WTC11 (cell line): ENCODE measurements around the gene TARBP1. TPM values are rescaled to one million over a fixed set of nuclear protein-coding genes. Genes with fewer than 3 reads are reported as not detected.

Source experiments
- ATAC-seq: fragments of 200-7000 bp; cut with Tn5 transposase; 2 replicates; pipeline ENCODE4 v1.10.0; 2021; ENCODE audit warnings: mild to moderate bottlenecking, moderate library complexity
- CTCF ChIA-PET: fragments of 300-600 bp; sonication (Branson Sonifier 250); formaldehyde crosslinking; loops from one replicate; lab custom pipeline; 2021; ENCODE audit warnings: antibody characterized with exemption; lab: Charles Lee
- POLR2A ChIA-PET: fragments of 350-600 bp; sonication (Branson Sonifier 250); formaldehyde crosslinking; loops from one replicate; lab custom pipeline; 2021; ENCODE audit warnings: antibody characterized with exemption; lab: Charles Lee
- DNase-seq: peaks from one replicate; pipeline ENCODE4 v3.0.0; 2021; ENCODE audit warnings: low spot score
- H3K27ac Mint-ChIP-seq: 2 replicates; pipeline ENCODE4 v1.8.0; 2021; ENCODE audit warnings: mixed read lengths
- H3K27me3 Mint-ChIP-seq: 2 replicates; pipeline ENCODE4 v1.8.0; 2021; ENCODE audit warnings: low read depth, mild to moderate bottlenecking, moderate library complexity, mixed read lengths
- H3K36me3 Mint-ChIP-seq: 2 replicates; pipeline ENCODE4 v1.8.0; 2021; ENCODE audit warnings: mixed read lengths
- H3K4me1 Mint-ChIP-seq: 2 replicates; pipeline ENCODE4 v1.8.0; 2022; ENCODE audit warnings: mixed read lengths
- H3K4me3 Mint-ChIP-seq: 2 replicates; pipeline ENCODE4 v1.8.0; 2021; ENCODE audit warnings: mild to moderate bottlenecking, moderate library complexity, mixed read lengths
- H3K9me3 Mint-ChIP-seq: 2 replicates; pipeline ENCODE4 v1.8.0; 2021; ENCODE audit warnings: mixed read lengths
- AR ChIP-seq: fragments of 250-450 bp; sonication (Bioruptor Pico); IDR thresholded peaks from 2 replicates; pipeline ENCODE4 v1.9.0; 2021; ENCODE audit warnings: mild to moderate bottlenecking
- CREB1 ChIP-seq: sonication (generic); formaldehyde crosslinking; IDR thresholded peaks from 2 replicates; pipeline ENCODE4 v1.8.0; 2023; ENCODE audit warnings: mild to moderate bottlenecking, missing genetic modification reagents
- ETV6 ChIP-seq: sonication (generic); formaldehyde crosslinking; IDR thresholded peaks from 2 replicates; pipeline ENCODE4 v1.8.1; 2022; ENCODE audit warnings: mild to moderate bottlenecking, missing genetic modification reagents
- MAX ChIP-seq: sonication (generic); formaldehyde crosslinking; IDR thresholded peaks from 2 replicates; pipeline ENCODE4 v1.8.0; 2022; ENCODE audit warnings: mild to moderate bottlenecking, missing genetic modification reagents
- MYBL2 ChIP-seq: sonication (generic); formaldehyde crosslinking; IDR thresholded peaks from 2 replicates; pipeline ENCODE4 v1.8.1; 2023; ENCODE audit warnings: mild to moderate bottlenecking, moderate library complexity, missing genetic modification reagents
- NR3C1 ChIP-seq: sonication (generic); formaldehyde crosslinking; conservative IDR thresholded peaks from 2 replicates; pipeline ENCODE4 v1.8.1; 2023; ENCODE audit warnings: low read depth, mild to moderate bottlenecking, missing genetic modification reagents
- PRRX2 ChIP-seq: fragments of 250-450 bp; sonication (Bioruptor Pico); IDR thresholded peaks from 2 replicates; pipeline ENCODE4 v1.8.0; 2021; ENCODE audit warnings: mild to moderate bottlenecking
- SOX15 ChIP-seq: fragments of 250-450 bp; sonication (Bioruptor Pico); IDR thresholded peaks from 2 replicates; pipeline ENCODE4 v1.9.0; 2021; ENCODE audit warnings: mild to moderate bottlenecking
- TEAD1 ChIP-seq: sonication (generic); formaldehyde crosslinking; IDR thresholded peaks from 2 replicates; pipeline ENCODE4 v1.8.0; 2022; ENCODE audit warnings: mild to moderate bottlenecking, missing genetic modification reagents
- ZNF232 ChIP-seq: sonication (generic); formaldehyde crosslinking; IDR thresholded peaks from 2 replicates; pipeline ENCODE4 v1.8.0; 2022; ENCODE audit warnings: mild to moderate bottlenecking, missing genetic modification reagents
- ZNF532 ChIP-seq: fragments of 250-450 bp; sonication (Bioruptor Pico); IDR thresholded peaks from 2 replicates; pipeline ENCODE4 v1.9.0; 2021; ENCODE audit warnings: mild to moderate bottlenecking, borderline replicate concordance
- total RNA-seq: library from RNA; stranded (reverse); gene quantifications from 3 replicates; pipeline ENCODE4 v1.2.3, GENCODE V29; 2021
- TF ChIP-seq, protein P1 (sequence below): sonication (generic); formaldehyde crosslinking; IDR thresholded peaks from 2 replicates; pipeline ENCODE4 v1.8.1; 2022; ENCODE audit warnings: mild to moderate bottlenecking, missing genetic modification reagents, moderate library complexity, borderline replicate concordance
- TF ChIP-seq, protein P2 (sequence below): sonication (generic); formaldehyde crosslinking; IDR thresholded peaks from 2 replicates; pipeline ENCODE4 v1.8.0; 2022; ENCODE audit warnings: missing genetic modification reagents
- TF ChIP-seq, protein P3 (sequence below): sonication (generic); formaldehyde crosslinking; IDR thresholded peaks from 2 replicates; pipeline ENCODE4 v1.8.1; 2023; ENCODE audit warnings: mild to moderate bottlenecking, missing genetic modification reagents, moderate library complexity
- TF ChIP-seq, protein P4 (sequence below): fragments of 200-600 bp; IDR thresholded peaks from 2 replicates; pipeline ENCODE4 v1.8.0; 2022; ENCODE audit warnings: antibody characterized with exemption

TARBP1 gene
- total RNA-seq, 1 experiment from 2014 or later: 24.0 TPM

DNA sequence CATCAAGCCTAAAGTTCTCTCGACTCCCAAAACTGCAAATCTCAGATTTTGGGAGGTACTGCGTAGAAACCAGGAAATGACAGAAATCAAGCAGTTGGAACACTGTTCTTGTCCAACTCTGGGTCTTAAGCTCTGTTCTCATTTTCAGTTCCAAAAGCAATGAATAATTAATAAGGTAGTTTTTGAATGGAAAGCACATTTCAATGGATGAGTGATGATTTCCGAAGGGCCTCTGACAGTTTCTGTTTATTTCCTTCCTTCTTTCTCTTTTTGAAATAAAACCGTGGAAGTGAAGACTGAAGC, 20.9 kb upstream of the TARBP1 start:
- Mint-ChIP-seq H3K36me3 (0 out of 2 replicates have a peak, but pooled peaks cover 4% of the 10 kb centered on the region), H3K4me3 (no peak overlapping the region), H3K27me3 (peaks cover 15% of the 10 kb centered on the region; the same call in 1 of the 2 replicates), H3K4me1 (peaks cover 57% of the 10 kb centered on the region), H3K9me3 (peaks cover 9% of the 10 kb centered on the region), H3K27ac (no peak overlapping the region)
- CTCF ChIA-PET: interaction anchor here (0.7 to 2.4 kb wide), 29 partner anchors 9 to 593 kb away, joined by 3 to 37 read pairs (median 5); no protein-coding TSS in a partner anchor
- no peak for ATAC-seq
- no peak for DNase-seq
- TF ChIP-seq CREB1 (CRISPR knock-in tag): no peak
- TF ChIP-seq PRRX2: no peak
- TF ChIP-seq, protein P1, sequence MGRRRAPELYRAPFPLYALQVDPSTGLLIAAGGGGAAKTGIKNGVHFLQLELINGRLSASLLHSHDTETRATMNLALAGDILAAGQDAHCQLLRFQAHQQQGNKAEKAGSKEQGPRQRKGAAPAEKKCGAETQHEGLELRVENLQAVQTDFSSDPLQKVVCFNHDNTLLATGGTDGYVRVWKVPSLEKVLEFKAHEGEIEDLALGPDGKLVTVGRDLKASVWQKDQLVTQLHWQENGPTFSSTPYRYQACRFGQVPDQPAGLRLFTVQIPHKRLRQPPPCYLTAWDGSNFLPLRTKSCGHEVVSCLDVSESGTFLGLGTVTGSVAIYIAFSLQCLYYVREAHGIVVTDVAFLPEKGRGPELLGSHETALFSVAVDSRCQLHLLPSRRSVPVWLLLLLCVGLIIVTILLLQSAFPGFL: no peak
- no peak for TF ChIP-seq NR3C1 (CRISPR knock-in tag)
- POLR2A ChIA-PET: interaction anchor here (0.5 to 2.1 kb wide), 2 partner anchors 110 to 582 kb away, joined by 3 to 14 read pairs; partner anchors contain the start of gene IRF2BP2

DNA sequence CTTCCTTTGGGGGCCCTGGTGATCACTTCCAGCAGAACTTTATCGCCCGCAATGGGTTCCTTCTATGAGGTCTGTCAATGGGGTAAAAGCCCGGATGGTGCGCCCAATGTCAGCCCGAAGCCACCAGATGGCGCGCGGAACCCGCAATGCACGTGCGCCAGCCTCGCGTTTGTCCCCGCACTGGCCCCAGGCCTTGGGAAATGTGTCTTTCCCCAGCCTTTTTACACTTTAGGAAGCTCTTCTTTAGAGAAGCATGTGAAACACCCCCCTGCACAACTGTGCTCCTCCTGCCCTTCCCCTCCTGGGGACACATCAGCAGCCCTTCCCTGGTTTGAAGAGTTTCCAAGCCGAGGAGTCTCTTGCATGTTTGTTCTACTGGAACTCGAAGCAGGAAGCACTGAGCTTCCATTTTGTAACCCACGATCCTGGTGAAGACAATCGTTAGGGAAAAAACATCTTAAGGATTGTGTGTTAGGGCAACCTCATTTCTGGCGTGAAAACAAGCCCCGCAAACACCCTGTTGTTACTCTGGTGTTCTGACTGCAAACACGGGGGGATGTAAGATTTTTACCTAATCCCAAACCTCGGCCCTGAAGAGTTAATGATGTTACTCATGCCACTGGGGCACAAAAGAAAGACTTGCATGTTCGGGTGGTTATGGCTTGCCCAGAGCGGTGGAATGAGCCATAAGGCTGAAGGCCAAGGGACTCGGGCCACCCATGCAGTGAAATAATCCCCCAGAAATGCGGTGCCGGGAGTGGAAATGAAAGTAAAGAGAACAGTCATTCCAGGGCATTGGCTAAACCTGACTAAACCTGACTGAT, 20.4 kb upstream of the TARBP1 start:
- no peak for TF ChIP-seq ZNF232 (CRISPR knock-in tag)
- TF ChIP-seq SOX15: no peak
- no peak for TF ChIP-seq MYBL2 (CRISPR knock-in tag)
- TF ChIP-seq, protein P2, sequence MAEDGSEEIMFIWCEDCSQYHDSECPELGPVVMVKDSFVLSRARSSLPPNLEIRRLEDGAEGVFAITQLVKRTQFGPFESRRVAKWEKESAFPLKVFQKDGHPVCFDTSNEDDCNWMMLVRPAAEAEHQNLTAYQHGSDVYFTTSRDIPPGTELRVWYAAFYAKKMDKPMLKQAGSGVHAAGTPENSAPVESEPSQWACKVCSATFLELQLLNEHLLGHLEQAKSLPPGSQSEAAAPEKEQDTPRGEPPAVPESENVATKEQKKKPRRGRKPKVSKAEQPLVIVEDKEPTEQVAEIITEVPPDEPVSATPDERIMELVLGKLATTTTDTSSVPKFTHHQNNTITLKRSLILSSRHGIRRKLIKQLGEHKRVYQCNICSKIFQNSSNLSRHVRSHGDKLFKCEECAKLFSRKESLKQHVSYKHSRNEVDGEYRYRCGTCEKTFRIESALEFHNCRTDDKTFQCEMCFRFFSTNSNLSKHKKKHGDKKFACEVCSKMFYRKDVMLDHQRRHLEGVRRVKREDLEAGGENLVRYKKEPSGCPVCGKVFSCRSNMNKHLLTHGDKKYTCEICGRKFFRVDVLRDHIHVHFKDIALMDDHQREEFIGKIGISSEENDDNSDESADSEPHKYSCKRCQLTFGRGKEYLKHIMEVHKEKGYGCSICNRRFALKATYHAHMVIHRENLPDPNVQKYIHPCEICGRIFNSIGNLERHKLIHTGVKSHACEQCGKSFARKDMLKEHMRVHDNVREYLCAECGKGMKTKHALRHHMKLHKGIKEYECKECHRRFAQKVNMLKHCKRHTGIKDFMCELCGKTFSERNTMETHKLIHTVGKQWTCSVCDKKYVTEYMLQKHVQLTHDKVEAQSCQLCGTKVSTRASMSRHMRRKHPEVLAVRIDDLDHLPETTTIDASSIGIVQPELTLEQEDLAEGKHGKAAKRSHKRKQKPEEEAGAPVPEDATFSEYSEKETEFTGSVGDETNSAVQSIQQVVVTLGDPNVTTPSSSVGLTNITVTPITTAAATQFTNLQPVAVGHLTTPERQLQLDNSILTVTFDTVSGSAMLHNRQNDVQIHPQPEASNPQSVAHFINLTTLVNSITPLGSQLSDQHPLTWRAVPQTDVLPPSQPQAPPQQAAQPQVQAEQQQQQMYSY (CRISPR knock-in tag): no peak
- TF ChIP-seq MAX (CRISPR knock-in tag): peak; percentile 82
- TF ChIP-seq, protein P3, sequence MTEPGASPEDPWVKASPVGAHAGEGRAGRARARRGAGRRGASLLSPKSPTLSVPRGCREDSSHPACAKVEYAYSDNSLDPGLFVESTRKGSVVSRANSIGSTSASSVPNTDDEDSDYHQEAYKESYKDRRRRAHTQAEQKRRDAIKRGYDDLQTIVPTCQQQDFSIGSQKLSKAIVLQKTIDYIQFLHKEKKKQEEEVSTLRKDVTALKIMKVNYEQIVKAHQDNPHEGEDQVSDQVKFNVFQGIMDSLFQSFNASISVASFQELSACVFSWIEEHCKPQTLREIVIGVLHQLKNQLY (CRISPR knock-in tag): no peak
- 0 out of 2 replicates have a peak, but pooled peaks have one; percentile 26 for TF ChIP-seq TEAD1 (CRISPR knock-in tag)
- TF ChIP-seq AR (CRISPR knock-in tag): no peak
- TF ChIP-seq ETV6 (CRISPR knock-in tag): no peak
- TF ChIP-seq ZNF532 (CRISPR knock-in tag): 0 out of 2 replicates have a peak, but pooled peaks have one; percentile 61
- TF ChIP-seq, protein P4, sequence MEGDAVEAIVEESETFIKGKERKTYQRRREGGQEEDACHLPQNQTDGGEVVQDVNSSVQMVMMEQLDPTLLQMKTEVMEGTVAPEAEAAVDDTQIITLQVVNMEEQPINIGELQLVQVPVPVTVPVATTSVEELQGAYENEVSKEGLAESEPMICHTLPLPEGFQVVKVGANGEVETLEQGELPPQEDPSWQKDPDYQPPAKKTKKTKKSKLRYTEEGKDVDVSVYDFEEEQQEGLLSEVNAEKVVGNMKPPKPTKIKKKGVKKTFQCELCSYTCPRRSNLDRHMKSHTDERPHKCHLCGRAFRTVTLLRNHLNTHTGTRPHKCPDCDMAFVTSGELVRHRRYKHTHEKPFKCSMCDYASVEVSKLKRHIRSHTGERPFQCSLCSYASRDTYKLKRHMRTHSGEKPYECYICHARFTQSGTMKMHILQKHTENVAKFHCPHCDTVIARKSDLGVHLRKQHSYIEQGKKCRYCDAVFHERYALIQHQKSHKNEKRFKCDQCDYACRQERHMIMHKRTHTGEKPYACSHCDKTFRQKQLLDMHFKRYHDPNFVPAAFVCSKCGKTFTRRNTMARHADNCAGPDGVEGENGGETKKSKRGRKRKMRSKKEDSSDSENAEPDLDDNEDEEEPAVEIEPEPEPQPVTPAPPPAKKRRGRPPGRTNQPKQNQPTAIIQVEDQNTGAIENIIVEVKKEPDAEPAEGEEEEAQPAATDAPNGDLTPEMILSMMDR: peak; percentile 63
- ChIA-PET POLR2A (interaction anchor here (0.5 to 2.1 kb wide), 3 partner anchors 101 to 582 kb away, joined by 3 to 14 read pairs (median 3); partner anchors contain the start of gene IRF2BP2), CTCF (interaction anchor here (0.6 to 2.4 kb wide), 40 partner anchors 9 to 594 kb away, joined by 3 to 37 read pairs (median 4); no protein-coding TSS in a partner anchor)
- Mint-ChIP-seq H3K27ac (no peak overlapping the region), H3K9me3 (peaks cover 6% of the 10 kb centered on the region), H3K27me3 (peaks cover 15% of the 10 kb centered on the region; the same call in 1 of the 2 replicates), H3K36me3 (0 out of 2 replicates have a peak, but pooled peaks cover 1% of the 10 kb centered on the region), H3K4me3 (no peak overlapping the region), H3K4me1 (peaks cover 51% of the 10 kb centered on the region)
- DNase-seq (peak; percentile 91), ATAC-seq (peak; percentile 94)
